PC-3 (cell line): ENCODE data around the gene PCNX2. TPM values are rescaled to one million over a fixed set of nuclear protein-coding genes. Genes with fewer than 3 reads are reported as not detected.

Experiments
- ATAC-seq: fragments of 200-7000 bp; cut with Tn5 transposase; 2 replicates; pipeline ENCODE4 v1.9.1; 2020; ENCODE audit warnings: mild to moderate bottlenecking, moderate library complexity
- BruUV-seq: library from RNA; stranded (reverse); fragments of 400-500 nt; replicated peaks from 2 replicates; lab custom pipeline; 2021; lab: Mats Ljungman, UMichigan
- CTCF ChIA-PET: fragments of 300-600 bp; sonication (Branson Sonifier 250); formaldehyde crosslinking; loops from one replicate; lab custom pipeline; 2022; ENCODE audit warnings: antibody characterized with exemption; lab: Charles Lee
- POLR2A ChIA-PET: fragments of 300-600 bp; sonication (Branson Sonifier 250); formaldehyde crosslinking; loops from one replicate; lab custom pipeline; 2022; ENCODE audit warnings: antibody characterized with exemption; ENCODE audit not compliant: unreplicated experiment; lab: Charles Lee
- DNase-seq: peaks from one replicate; pipeline ENCODE4 v3.0.0-alpha.2; 2015
- H2AFZ ChIP-seq: fragments of 300-600 bp; sonication (generic); 2 replicates; pipeline ENCODE4 v1.6.0; 2016; ENCODE audit warnings: antibody characterized with exemption, low read length
- H3F3A ChIP-seq: fragments of 300-600 bp; sonication (generic); one replicate; pipeline ENCODE4 v1.6.0; 2017; ENCODE audit warnings: antibody characterized with exemption, low read length, control low read depth, mild to moderate bottlenecking; ENCODE audit not compliant: unreplicated experiment
- H3K27ac ChIP-seq: fragments of 300-600 bp; sonication (generic); 2 replicates; pipeline ENCODE4 v1.5.1; 2016; ENCODE audit warnings: mild to moderate bottlenecking, low read length
- H3K27me3 ChIP-seq: fragments of 300-600 bp; sonication (generic); 2 replicates; pipeline ENCODE4 v1.6.1; 2016; ENCODE audit warnings: low read length, mixed read lengths
- H3K36me3 ChIP-seq: fragments of 300-600 bp; sonication (generic); 2 replicates; pipeline ENCODE4 v1.6.1; 2016; ENCODE audit warnings: low read depth, mixed run types, low read length, mixed read lengths
- H3K4me1 ChIP-seq: fragments of 300-600 bp; sonication (generic); 2 replicates; pipeline ENCODE4 v1.5.1; 2016; ENCODE audit warnings: low read length; ENCODE audit not compliant: insufficient read depth
- H3K4me2 ChIP-seq: fragments of 300-600 bp; sonication (generic); 2 replicates; pipeline ENCODE4 v1.6.0; 2016; ENCODE audit warnings: low read length
- H3K4me3 ChIP-seq: fragments of 300-600 bp; sonication (generic); 2 replicates; pipeline ENCODE4 v1.5.1; 2016; ENCODE audit warnings: mild to moderate bottlenecking, low read length, mixed read lengths
- H3K79me2 ChIP-seq: fragments of 300-600 bp; sonication (generic); 2 replicates; pipeline ENCODE4 v1.6.1; 2017; ENCODE audit warnings: low read length, mixed read lengths
- H3K9ac ChIP-seq: fragments of 300-600 bp; sonication (generic); 2 replicates; pipeline ENCODE4 v1.6.0; 2016; ENCODE audit warnings: mild to moderate bottlenecking, low read length
- H3K9me2 ChIP-seq: fragments of 300-600 bp; sonication (generic); replicated peaks from 2 replicates; pipeline ENCODE4 v1.6.1; 2016; ENCODE audit warnings: mixed run types, low read length, mixed read lengths
- H3K9me3 ChIP-seq: fragments of 300-600 bp; sonication (generic); 2 replicates; pipeline ENCODE4 v1.6.1; 2016; ENCODE audit warnings: low read length, mixed read lengths
- H4K20me1 ChIP-seq: fragments of 300-600 bp; sonication (generic); 2 replicates; pipeline ENCODE4 v1.6.1; 2016; ENCODE audit warnings: low read length, mixed read lengths
- CTCF ChIP-seq: fragments of 300-600 bp; sonication (generic); conservative IDR thresholded peaks from 2 replicates; pipeline ENCODE4 v1.5.1; 2017; ENCODE audit warnings: antibody characterized with exemption, low read depth, mild to moderate bottlenecking, low read length
- EZH2 ChIP-seq: fragments of 300-600 bp; sonication (generic); IDR thresholded peaks from one replicate; pipeline ENCODE4 v1.6.1; 2017; ENCODE audit warnings: antibody characterized with exemption, mild to moderate bottlenecking, low read length; ENCODE audit not compliant: unreplicated experiment
- EZH2phosphoT487 ChIP-seq: fragments of 300-600 bp; sonication (generic); IDR thresholded peaks from 2 replicates; pipeline ENCODE4 v1.6.1; 2018; ENCODE audit warnings: mild to moderate bottlenecking, antibody characterized with exemption, low read length, borderline replicate concordance
- intact Hi-C: fragments of 100-400 bp; cut with micrococcal nuclease; formaldehyde crosslinking; loops from 2 replicates; pipeline ENCODE4 v1.9.0; 2023
- total RNA-seq: library from RNA; depleted of rRNA; stranded (reverse); fragments of >200 nt; gene quantifications from 2 replicates; pipeline ENCODE4 v1.2.3, GENCODE V29; 2014

Gene PCNX2
- total RNA-seq, 1 experiment from 2014 or later, result 17.3 TPM

DNA sequence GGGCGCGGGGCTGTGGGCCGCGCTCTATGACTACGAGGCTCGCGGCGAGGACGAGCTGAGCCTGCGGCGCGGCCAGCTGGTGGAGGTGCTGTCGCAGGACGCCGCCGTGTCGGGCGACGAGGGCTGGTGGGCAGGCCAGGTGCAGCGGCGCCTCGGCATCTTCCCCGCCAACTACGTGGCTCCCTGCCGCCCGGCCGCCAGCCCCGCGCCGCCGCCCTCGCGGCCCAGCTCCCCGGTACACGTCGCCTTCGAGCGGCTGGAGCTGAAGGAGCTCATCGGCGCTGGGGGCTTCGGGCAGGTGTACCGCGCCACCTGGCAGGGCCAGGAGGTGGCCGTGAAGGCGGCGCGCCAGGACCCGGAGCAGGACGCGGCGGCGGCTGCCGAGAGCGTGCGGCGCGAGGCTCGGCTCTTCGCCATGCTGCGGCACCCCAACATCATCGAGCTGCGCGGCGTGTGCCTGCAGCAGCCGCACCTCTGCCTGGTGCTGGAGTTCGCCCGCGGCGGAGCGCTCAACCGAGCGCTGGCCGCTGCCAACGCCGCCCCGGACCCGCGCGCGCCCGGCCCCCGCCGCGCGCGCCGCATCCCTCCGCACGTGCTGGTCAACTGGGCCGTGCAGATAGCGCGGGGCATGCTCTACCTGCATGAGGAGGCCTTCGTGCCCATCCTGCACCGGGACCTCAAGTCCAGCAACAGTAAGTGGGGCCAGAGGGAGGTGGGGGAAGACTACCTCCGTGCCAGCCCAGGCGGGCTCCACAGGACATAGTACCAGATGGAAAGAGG, 32.8 kb upstream of the PCNX2 start:
- POLR2A ChIA-PET, result interaction anchor here (0.6 kb wide), 1 partner anchor 285 kb away, joined by 3 read pairs; no protein-coding TSS in a partner anchor
- no TSS peak for BruUV-seq

GRCh38 chr1:233327651-233328141, 32.2 kb upstream of the PCNX2 start, which contains the start of gene MAP3K21:
Gene MAP3K21 (plus strand): TSS chr1:233327724. CDS start chr1:233328029, 305 bp downstream.
- intact Hi-C loops, result loop anchor here (1.0 kb wide), 1 partner anchor 12 kb away; no protein-coding TSS in a partner anchor
- Histone ChIP-seq H3K9ac (peak within 1 kb of the TSS; percentile 70), H3K79me2 (peaks cover 41% of the 10 kb centered on the region), H3K4me1 (peaks cover 16% of the 10 kb centered on the region), H3K27me3 (no peaks in the 10 kb centered on the region), H3F3A (no peaks in the 10 kb centered on the region), H3K9me3 (no peaks in the 10 kb centered on the region), H4K20me1 (peaks cover 12% of the 10 kb centered on the region; the same call in 1 of the 2 replicates), H2AFZ (peak within 1 kb of the TSS; percentile 83), H3K4me2 (peak within 1 kb of the TSS; percentile 89), H3K27ac (peak within 1 kb of the TSS; percentile 17; the same call in 1 of the 2 replicates), H3K4me3 (peak within 1 kb of the TSS; percentile 74), H3K9me2 (no peaks in the 10 kb centered on the region), H3K36me3 (no peaks in the 10 kb centered on the region)
- no peak for DNase-seq
- BruUV-seq, result no TSS peak
- ChIA-PET CTCF (interaction anchor here (0.8 kb wide), 1 partner anchor 113 kb away, joined by 7 read pairs; no protein-coding TSS in a partner anchor), POLR2A (interaction anchor here (0.6 kb wide), 1 partner anchor 286 kb away, joined by 3 read pairs; no protein-coding TSS in a partner anchor)
- TF ChIP-seq EZH2phosphoT487 (no peak), EZH2 (no peak)
- ATAC-seq, result peak; percentile 51

More for the DNA sequence above, 32.8 kb upstream of the PCNX2 start:
- no peaks in the 10 kb centered on the region for H3K36me3 ChIP-seq
- TF ChIP-seq EZH2phosphoT487, result 0 out of 2 replicates have a peak, but pooled peaks have one; percentile 51
- TF ChIP-seq CTCF, result no peak
- peaks cover 12% of the 10 kb centered on the region; the same call in 1 of the 2 replicates for H4K20me1 ChIP-seq
- H3K9me3 ChIP-seq, result no peaks in the 10 kb centered on the region
- ATAC-seq (peak; percentile 31), DNase-seq (peak; percentile 48)
- peak overlapping the region; percentile 74 for H3K4me3 ChIP-seq
- peak overlapping the region; percentile 89 for H3K4me2 ChIP-seq
- H3K9ac ChIP-seq, result peak overlapping the region; percentile 70
- H3K27ac ChIP-seq, result peak overlapping the region; percentile 17; the same call in 1 of the 2 replicates
- no peaks in the 10 kb centered on the region for H3K9me2 ChIP-seq
- H3K79me2 ChIP-seq, result peaks cover 48% of the 10 kb centered on the region
- H3K27me3 ChIP-seq, result no peaks in the 10 kb centered on the region
- peaks cover 16% of the 10 kb centered on the region for H3K4me1 ChIP-seq
- H3F3A ChIP-seq, result no peaks in the 10 kb centered on the region
- intact Hi-C loops, result no loop called here
- H2AFZ ChIP-seq, result peak overlapping the region; percentile 45
- CTCF ChIA-PET, result interaction anchor here (0.8 kb wide), 1 partner anchor 112 kb away, joined by 7 read pairs; no protein-coding TSS in a partner anchor

DNA sequence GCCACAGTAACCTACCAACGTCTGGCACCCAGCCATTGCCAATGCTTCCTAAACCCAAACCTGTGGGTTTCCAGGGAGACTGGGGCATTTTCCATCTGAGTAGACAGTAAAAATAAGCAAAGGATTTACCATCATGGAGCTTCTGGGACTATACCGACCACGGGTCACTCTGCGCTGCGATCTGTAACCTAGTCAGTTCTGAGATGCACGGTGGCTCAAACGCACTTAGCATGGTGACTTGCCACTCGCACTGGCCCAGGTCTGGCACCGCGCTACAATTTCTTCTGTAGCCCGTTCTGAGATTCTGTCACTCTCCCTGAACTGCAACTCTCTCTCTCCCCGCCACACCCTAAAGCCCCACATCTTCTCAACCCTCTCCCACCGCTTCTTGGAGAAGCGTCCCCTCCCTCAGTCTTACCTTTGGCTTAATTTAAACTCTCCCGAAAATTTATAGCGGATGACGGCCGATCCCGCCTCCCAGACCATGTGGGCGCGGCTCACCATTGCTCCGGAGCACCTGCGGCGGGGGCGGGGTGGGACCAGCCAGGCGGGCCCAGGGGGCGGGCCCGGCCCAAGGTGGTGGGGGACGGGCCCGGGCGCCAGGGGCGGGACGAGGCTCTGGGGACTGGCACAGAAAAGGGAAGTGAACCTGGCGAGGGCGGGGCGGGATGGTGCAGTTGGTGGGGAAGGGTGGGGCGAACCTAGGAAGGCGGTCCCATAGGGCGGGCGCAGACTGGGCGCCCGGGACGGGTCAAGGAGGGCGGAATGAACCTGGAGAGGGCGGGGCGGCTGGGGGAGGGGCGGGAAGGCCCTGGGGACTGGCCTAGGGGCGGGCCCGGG, 31.5 kb upstream of the PCNX2 start:
- POLR2A ChIA-PET, result no interaction called here

More for the DNA sequence above, 31.5 kb upstream of the PCNX2 start:
- H4K20me1 ChIP-seq, result peaks cover 12% of the 10 kb centered on the region; the same call in 1 of the 2 replicates
- peaks cover 16% of the 10 kb centered on the region for H3K4me1 ChIP-seq
- H3K4me3 ChIP-seq, result peak overlapping the region; percentile 68
- TF ChIP-seq EZH2, result no peak
- TF ChIP-seq CTCF, result no peak
- no peak for TF ChIP-seq EZH2phosphoT487
- intact Hi-C loops, result loop anchor here (1.0 kb wide), 1 partner anchor 12 kb away; no protein-coding TSS in a partner anchor
- no peaks in the 10 kb centered on the region for H3F3A ChIP-seq
- ATAC-seq (peak; percentile 85), DNase-seq (peak; percentile 98)
- H3K4me2 ChIP-seq, result peak overlapping the region; percentile 80
- BruUV-seq, result TSS peak; percentile 79
- no peaks in the 10 kb centered on the region for H3K36me3 ChIP-seq
- peak overlapping the region; percentile 16; the same call in 1 of the 2 replicates for H3K9ac ChIP-seq
- H3K9me3 ChIP-seq, result no peaks in the 10 kb centered on the region
- H2AFZ ChIP-seq, result peak overlapping the region; percentile 83
- H3K79me2 ChIP-seq, result peaks cover 35% of the 10 kb centered on the region
- H3K9me2 ChIP-seq, result no peaks in the 10 kb centered on the region
- 0 out of 2 replicates have a peak overlapping the region, but pooled peaks have one; percentile 6 for H3K27ac ChIP-seq
- CTCF ChIA-PET, result interaction anchor here (0.5 kb wide), 1 partner anchor 65 kb away, joined by 3 read pairs; no protein-coding TSS in a partner anchor
- no peaks in the 10 kb centered on the region for H3K27me3 ChIP-seq
